Chondrocyte (in vitro differentiated cells): ENCODE measurements around the gene OSBPL2. TPM values are rescaled to one million over a fixed set of nuclear protein-coding genes. Genes with fewer than 3 reads are reported as not detected.

Source experiments
- DNase-seq: peaks from one replicate; pipeline ENCODE4 v3.0.0; 2021; ENCODE audit warnings: mixed read lengths, low spot score
- H3K27ac Mint-ChIP-seq: one replicate; pipeline ENCODE4 v1.8.0; 2021; ENCODE audit warnings: mild to moderate bottlenecking, moderate library complexity, mixed read lengths; ENCODE audit not compliant: unreplicated experiment
- H3K27me3 Mint-ChIP-seq: 2 replicates; pipeline ENCODE4 v1.8.0; 2021; ENCODE audit warnings: low read depth, mixed read lengths
- H3K36me3 Mint-ChIP-seq: 2 replicates; pipeline ENCODE4 v1.8.0; 2021; ENCODE audit warnings: low read depth, mixed read lengths
- H3K4me1 Mint-ChIP-seq: 2 replicates; pipeline ENCODE4 v1.8.0; 2021; ENCODE audit warnings: low read depth, mild to moderate bottlenecking, mixed read lengths
- H3K4me3 Mint-ChIP-seq: one replicate; pipeline ENCODE4 v1.8.0; 2021; ENCODE audit warnings: mild to moderate bottlenecking, moderate library complexity, mixed read lengths; ENCODE audit not compliant: unreplicated experiment
- H3K9me3 Mint-ChIP-seq: 2 replicates; pipeline ENCODE4 v1.8.0; 2021; ENCODE audit warnings: low read depth, mixed read lengths
- total RNA-seq: library from RNA; stranded (reverse); gene quantifications from 3 replicates; pipeline ENCODE4 v1.2.1, GENCODE V29; 2021
- TF ChIP-seq, protein P1 (sequence below): fragments of 200-600 bp; sonication (generic); IDR thresholded peaks from 2 replicates; pipeline ENCODE4 v1.5.0; 2021; ENCODE audit warnings: antibody characterized with exemption, mild to moderate bottlenecking, moderate library complexity

Gene OSBPL2
- total RNA-seq, 1 donor from 2014 or later: 48.3 TPM

DNA sequence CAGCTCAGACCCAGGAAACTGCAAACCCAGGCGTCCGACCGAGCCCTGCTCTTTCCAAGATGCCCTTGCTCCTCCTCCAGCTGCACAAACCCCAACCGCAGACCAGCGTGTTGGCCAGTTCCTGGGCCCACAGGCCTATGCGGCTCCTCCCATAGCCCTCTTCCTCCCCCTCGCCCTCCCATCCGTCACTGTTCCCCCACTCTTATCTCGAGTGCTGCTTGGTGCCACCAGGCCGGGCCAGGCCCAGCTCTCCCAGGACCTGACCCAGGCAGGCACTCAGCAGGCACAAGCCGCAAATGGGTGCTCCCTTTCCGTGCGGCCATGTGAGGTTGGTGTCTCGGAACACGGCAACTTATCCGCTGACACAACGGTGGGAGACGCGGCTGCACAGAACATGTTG is 93.0 kb downstream of the OSBPL2 start:
- Mint-ChIP-seq H3K4me1 (no peaks in the 10 kb centered on the region), H3K36me3 (peaks cover 17% of the 10 kb centered on the region), H3K9me3 (no peaks in the 10 kb centered on the region), H3K4me3 (no peak overlapping the region), H3K27me3 (no peaks in the 10 kb centered on the region), H3K27ac (no peak overlapping the region)
- DNase-seq: no peak
- TF ChIP-seq, protein P1, sequence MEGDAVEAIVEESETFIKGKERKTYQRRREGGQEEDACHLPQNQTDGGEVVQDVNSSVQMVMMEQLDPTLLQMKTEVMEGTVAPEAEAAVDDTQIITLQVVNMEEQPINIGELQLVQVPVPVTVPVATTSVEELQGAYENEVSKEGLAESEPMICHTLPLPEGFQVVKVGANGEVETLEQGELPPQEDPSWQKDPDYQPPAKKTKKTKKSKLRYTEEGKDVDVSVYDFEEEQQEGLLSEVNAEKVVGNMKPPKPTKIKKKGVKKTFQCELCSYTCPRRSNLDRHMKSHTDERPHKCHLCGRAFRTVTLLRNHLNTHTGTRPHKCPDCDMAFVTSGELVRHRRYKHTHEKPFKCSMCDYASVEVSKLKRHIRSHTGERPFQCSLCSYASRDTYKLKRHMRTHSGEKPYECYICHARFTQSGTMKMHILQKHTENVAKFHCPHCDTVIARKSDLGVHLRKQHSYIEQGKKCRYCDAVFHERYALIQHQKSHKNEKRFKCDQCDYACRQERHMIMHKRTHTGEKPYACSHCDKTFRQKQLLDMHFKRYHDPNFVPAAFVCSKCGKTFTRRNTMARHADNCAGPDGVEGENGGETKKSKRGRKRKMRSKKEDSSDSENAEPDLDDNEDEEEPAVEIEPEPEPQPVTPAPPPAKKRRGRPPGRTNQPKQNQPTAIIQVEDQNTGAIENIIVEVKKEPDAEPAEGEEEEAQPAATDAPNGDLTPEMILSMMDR: no peak

DNA sequence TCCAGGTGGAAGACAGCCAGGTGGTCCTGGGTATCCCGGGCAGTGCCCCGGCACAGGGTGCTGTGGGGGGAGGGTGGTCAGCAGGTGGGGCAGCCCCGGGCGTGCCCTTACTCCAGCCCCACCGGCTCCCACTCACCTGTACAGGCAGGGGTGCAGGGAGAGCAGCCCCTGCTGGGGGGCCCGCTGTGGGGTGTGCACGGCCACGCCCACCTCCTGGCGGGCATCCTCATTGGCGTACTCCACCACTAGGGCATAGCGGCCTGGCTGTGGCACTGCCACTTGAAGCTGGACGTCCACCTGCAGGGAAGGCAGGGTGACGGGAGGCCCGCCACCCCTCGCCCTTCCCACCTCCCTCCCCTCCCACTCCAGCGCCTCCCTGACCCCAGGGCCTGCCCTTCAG is 94.1 kb downstream of the OSBPL2 start:
- TF ChIP-seq, protein P1: no peak
- H3K27me3 Mint-ChIP-seq: no peaks in the 10 kb centered on the region
- H3K27ac Mint-ChIP-seq: no peak overlapping the region
- no peaks in the 10 kb centered on the region for H3K4me1 Mint-ChIP-seq
- H3K4me3 Mint-ChIP-seq: no peak overlapping the region
- no peak for DNase-seq
- H3K36me3 Mint-ChIP-seq: peaks cover 16% of the 10 kb centered on the region
- no peaks in the 10 kb centered on the region for H3K9me3 Mint-ChIP-seq

DNA sequence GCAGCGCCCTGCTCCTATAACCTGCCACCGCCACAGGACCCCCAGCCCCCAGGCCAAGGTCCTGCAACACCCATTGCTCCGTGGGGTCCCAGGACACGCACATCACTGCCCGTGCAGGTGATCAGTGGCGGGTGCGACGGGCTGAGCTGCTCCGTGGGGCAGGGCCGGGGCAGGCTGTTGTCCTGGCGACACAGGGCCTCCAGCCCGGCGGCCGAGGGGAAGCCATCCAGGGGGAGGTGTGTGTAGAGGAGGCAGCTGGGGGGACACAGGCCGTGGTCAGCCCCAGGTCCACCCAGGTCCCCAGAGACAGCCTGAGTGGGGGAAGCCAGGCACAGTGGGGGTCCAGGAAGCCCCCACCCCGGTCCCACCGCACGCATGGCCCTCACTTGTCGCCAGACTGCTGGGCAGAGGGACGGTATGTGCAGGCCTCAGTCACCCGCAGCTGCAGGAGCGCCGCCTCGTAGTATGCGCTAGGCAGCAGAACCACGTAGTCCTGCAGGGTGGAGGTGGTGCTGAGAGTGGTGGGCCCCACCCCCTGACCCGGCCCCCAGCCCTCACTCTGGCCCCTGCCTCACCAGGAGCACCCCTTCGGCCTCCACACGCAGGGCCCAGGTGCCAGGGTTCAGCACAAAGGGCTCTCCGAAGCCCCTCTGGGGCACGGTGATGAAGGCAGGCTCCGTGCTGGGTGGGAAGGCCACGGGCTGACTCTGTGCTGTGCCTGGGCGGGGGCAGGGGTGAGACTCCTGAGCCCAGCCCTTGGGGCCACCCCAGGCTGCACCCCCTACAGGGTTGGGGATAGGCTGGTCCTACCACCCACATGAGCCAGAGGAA is 94.9 kb downstream of the OSBPL2 start:
- Mint-ChIP-seq H3K4me3 (no peak overlapping the region), H3K36me3 (peaks cover 17% of the 10 kb centered on the region), H3K9me3 (no peaks in the 10 kb centered on the region), H3K4me1 (no peaks in the 10 kb centered on the region), H3K27me3 (no peaks in the 10 kb centered on the region), H3K27ac (no peak overlapping the region)
- TF ChIP-seq, protein P1: no peak
- DNase-seq: no peak

DNA sequence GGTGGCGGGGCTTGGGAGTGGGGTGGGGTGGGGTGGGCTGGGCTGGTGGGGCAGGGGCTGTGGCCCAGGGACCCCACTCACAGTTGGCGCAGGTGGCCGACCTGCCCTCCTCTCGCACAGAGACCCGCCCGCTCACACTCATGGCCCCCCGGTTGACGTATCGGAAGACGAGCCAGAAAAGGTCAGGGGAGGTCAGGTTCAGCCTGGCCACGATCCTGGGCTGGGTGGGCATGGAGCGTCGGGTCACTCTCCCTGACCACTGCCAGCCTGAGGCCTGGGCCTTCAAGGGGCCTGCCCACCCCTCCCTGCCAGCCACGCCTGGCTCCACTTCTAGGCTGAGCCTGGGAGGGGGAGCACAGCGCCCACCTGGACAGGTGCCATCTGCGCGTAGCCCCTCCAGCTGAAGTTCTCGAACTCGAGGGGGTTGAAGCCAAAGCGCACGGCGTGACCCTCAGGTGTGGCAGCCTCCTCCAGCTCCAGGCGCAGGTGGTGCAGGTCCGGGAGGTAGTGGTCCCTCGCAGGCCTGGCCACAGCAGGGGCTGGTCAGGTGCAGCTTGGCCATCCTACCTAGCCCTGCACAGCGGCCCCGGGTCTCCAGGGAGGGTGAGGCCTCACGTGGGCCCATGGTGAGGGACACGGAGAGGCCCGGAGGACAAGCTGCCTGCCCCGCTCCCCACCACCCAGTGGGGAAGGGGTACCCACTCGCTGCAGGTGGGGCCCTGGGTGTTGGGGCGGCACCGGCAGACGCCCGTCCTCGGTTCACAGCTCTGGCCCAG is 95.7 kb downstream of the OSBPL2 start:
- Mint-ChIP-seq H3K9me3 (no peaks in the 10 kb centered on the region), H3K36me3 (peaks cover 17% of the 10 kb centered on the region)
- no peak for DNase-seq

DNA sequence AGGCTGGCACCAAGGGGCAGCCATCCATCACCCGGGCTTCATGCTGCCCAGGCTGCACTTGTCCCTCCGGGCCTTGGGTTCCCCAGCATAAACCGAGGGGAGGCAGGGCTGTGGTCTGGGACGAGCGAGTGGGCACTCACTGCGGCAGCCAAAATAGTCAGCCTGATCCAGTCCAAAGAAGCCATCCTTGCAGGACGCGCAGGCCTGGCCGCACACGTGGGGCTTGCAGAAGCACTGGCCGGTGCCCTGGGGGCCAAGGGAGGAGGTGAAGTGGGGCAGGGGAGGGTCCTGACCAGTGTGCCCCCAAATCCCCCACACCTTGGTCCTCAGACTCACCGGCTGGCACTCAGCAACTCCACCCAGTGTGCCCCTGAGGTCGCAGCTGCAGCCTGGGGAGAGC is 96.6 kb downstream of the OSBPL2 start:
- Mint-ChIP-seq H3K36me3 (peaks cover 23% of the 10 kb centered on the region), H3K4me1 (no peaks in the 10 kb centered on the region)

More for the DNA sequence above, 95.7 kb downstream of the OSBPL2 start:
- H3K4me1 Mint-ChIP-seq: no peaks in the 10 kb centered on the region
- no peak overlapping the region for H3K27ac Mint-ChIP-seq
- H3K4me3 Mint-ChIP-seq: no peak overlapping the region
- H3K27me3 Mint-ChIP-seq: no peaks in the 10 kb centered on the region
- TF ChIP-seq, protein P1: no peak

More for the DNA sequence above, 96.6 kb downstream of the OSBPL2 start:
- no peaks in the 10 kb centered on the region for H3K9me3 Mint-ChIP-seq
- TF ChIP-seq, protein P1: no peak
- H3K27ac Mint-ChIP-seq: no peak overlapping the region
- H3K27me3 Mint-ChIP-seq: no peaks in the 10 kb centered on the region
- no peak overlapping the region for H3K4me3 Mint-ChIP-seq
- no peak for DNase-seq
